Measurements from ENCODE around the gene RYR2.

- TF ChIP-seq CTCF (IDR thresholded peaks at IDR 0.05) (no peak), POLR2A (IDR thresholded peaks at IDR 0.05) (no peak)
Observed at GRCh38 chr1:237574536-237574935, 532.6 kb downstream of the RYR2 start.
